GM21737 (cell line): ENCODE data around the gene CIAO3.
"Not testable (repeated sequence)": the region's sequence is repeated elsewhere in the genome, so short reads cannot be mapped to it uniquely, and the experiment has no call there.

Source experiments
- ATAC-seq: cut with Tn5 transposase; IDR thresholded peaks from one replicate; pipeline ENCODE4 v1.9.1; 2021; ENCODE audit warnings: mild to moderate bottlenecking, moderate library complexity; ENCODE audit not compliant: unreplicated experiment

CIAO3 gene

DNA sequence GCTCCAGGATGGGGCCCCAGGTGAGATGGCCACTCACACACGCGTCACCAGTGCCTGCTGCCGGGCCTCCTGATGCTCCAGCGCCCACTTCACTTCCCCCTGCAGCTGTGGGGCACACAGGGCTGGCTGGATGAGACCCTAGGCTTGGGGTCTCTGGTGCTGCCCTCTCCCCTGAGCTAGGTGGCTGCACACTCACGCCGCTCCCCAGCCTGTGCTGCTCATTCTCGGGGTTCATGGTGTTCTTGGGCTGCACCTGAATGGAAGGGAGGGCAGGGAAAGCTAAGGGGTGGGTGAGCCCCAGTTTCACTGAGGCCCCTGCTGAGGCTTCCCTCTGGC lies 15.8 kb downstream of the CIAO3 start:
- no peak for ATAC-seq

DNA sequence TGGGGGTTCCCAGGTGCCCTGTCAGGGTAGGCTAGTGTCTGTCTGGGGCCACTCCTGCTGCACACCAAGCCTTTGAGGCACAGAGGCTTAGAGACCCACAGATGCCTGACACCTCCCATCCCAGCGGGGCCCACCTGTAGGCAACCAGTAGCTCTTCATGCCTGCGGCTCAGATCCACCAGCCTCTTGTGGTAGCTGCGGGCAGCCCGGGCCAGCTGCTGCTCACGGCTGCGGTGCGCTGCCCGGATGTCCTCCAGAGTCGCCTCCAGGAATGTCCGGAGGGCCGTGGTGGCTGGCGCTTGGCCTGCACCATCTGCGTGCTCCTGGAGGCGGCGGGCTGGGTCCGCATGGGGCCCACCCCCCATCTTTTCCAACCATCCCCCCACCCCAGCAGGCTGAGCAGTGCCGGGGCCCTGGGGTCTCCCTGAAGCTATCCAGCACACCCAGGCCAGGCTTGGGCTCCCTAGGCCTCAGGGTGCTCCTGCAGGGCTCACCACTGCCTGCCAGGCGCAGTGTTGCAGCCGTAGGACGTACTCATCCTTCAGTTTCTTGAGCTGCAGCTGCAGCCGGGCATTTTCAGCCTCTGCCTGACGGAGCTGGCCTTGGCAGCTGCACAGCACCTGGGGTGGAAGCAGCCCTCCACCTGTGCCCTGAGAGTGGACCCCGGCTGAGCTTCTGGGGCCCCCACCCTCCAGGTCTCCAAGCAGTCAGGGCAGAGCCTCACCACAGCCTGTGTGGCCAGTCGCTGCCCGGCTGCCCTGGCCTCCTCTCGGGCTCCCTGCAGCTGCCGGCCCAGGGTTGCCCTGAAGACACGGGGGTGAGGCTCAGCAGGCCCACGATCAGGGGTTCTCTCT lies 16.4 kb downstream of the CIAO3 start:
- ATAC-seq: no peak

DNA sequence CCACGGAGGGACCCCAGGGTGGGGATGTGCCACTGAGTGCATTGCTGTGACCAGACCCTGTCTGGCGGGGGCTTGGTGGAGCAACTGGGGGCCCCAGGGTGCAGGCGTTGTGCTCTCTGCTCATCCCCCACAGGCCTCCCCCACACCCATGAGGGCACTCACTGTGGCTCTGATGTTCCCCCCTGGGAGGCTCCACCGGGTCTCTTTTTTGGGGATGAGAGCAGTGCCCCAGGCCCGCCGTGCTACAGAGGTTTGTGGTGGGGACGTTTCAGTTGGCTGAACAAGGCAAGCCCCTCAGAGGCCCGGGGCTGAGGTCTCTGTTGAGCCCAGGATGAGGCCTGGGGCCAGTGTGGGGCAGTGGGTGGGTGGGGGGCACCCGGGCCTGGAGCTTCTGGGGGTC lies 17.1 kb downstream of the CIAO3 start:
- no peak for ATAC-seq

DNA sequence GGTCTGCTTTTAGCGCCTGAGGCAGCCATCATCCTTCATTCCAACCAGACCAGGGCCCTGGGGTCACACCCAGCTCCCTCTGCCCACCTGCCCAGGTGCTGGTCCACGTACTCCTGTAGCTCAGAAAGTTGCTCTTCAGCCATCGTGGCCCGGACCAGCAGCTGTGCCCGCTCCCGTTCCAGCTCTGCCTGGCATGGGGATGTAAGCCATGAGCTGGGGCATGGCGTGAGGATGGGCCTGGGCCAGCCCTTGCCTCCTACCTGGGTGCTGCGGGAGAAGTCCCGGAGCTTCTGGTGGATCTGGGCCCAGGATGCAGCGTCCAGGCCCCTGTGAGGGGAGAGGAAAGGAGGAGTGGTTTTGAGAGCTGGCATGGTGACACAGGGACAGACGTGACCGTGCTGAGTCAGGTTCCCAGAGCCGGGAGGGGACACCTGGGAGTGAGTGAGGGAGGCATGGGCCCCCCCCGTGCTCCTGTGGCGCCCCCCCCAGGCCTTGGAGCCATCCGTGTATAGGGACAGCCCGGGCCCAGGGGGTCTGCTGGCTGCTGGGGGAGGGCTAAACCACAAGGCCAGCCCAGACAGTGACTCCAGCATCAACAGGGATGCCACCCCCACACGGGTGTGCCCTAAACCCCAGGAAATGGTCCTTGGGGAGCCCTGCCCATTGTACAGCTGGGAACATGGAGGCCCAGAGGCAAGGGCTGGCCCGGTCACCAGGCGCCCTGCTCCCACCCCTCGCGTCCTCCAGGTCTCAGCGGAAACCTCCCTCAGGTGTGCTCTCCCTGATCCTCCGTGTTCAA lies 17.8 kb downstream of the CIAO3 start:
- ATAC-seq: no peak

DNA sequence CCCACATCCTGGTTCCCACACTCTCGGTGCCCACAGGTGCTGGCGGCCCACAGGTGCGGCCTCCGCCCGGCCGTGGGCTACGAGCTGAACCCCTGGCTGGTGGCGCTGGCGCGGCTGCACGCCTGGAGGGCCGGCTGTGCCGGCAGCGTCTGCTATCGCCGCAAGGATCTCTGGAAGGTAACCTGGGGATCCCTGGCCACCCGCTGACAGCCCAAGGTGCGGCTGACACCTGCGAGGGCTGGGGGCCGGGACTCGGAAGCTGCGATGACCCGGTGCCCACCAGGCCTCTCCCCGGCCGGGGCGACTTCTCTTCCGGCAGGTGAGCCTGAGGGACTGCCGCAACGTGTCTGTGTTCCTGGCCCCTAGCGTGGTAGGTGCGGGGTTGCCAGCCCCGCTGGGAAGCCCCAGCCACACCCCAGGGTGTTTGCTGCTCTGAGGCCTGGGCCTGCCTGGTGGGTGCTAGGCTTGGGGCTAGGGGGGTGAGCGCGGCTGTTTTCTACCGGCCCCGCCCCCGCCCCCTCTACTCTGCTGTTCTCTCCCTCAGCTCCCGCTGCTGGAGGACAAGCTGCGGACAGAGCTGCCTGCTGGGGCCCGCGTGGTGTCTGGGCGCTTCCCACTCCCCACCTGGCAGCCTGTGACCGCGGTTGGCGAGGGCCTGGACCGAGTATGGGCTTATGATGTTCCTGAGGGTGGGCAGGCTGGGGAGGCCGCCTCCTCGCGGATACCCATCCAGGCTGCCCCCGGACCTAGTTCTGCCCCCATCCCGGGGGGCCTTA lies 18.8 kb downstream of the CIAO3 start:
- ATAC-seq: no peak

DNA sequence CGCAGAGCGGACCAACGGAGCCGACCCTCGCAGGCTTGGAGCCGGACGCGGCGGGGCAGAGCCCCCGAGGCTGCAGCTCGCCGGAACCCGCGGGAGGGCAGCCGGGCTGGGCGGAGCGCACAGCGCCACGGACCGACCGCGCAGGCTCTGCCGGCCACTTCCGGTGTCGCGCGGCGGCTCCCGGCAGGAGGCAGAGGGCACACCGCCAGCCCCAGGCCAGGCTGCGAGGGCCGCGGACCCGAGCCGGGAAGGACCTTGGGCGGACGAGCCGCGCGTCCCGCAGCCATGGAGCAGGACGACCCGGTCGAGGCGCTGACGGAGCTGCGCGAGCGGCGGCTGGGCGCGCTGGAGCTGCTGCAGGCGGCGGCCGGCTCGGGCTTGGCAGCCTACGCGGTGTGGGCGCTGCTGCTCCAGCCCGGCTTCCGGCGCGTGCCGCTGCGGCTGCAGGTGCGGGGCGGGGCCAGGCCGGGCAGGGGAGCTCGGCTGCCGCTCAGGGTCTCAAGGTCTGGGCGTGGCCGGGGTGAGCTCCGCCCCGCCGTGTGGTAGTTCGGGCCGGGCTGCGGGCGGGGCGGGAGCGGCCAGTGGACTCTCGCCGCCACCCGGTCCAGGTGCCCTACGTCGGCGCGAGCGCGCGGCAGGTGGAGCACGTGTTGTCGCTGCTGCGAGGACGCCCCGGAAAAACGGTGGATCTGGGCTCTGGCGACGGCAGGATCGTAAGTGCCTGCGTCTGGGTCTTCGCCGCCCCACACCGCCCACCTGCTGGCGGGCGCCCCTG lies 19.6 kb downstream of the CIAO3 start, which contains the start of gene ANTKMT:
TSS of gene ANTKMT (plus strand) at position 157 of the 775 bp plus-strand sequence. CDS start at position 286, 129 bp downstream.
- peak; percentile 58 for ATAC-seq

DNA sequence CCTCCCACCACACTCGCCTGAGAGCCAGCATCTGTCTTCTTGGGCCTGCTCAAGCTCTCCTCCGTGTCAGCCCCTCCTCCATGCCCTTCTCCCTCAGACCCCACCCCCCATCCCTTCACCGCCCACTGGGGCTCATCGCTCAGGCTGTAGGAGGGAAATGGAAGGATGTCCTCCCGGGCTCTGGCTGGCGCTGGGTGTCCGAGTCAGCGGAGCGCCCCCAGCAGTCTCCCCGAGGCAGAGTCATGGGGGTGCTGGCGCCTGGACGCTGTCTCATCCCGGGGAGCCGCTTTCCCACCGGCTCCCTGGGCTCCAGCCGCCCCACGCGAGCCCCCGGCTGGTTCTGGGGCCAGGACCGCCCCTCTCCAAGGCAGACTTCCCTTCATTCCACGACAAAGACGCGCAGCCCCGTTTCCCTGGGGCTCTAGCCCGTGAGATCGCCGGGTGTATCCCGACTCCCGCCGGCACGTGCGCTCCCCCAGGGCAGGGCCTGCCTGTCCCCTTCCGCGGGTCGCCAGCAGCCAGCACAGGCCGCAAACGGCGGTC lies 20.3 kb downstream of the CIAO3 start:
- ATAC-seq: peak; percentile 25

DNA sequence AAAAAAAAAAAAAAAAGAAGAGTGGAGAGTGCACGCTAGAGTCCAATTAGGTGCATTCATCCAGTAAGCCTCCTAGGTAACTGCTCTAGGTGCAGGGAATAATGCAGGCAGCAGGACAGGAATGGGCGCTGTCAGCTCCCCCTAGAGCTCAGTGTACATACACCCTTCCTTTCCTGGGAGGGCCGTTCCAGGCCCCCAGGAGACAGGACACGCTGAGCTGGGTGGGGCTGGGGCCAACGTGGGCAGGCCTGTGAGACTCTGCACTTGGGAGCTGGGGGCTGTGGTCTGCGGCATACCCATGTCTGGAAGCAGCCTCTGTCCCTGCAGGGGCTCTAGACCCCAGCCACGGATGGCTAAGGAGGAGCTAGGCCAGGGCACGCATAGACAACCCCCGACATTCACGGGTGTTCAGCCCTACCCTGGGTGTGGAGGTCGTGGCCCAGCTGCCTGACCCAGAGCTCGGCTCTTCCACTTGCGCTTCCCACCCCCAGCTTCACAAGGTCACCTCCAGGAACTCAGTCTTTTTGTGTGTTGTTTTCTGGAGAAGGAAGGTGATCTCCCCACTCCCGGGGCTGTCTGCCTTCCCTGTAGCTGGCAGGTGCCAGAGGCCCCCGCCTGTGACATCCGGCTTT lies 20.9 kb downstream of the CIAO3 start:
- ATAC-seq: no peak

DNA sequence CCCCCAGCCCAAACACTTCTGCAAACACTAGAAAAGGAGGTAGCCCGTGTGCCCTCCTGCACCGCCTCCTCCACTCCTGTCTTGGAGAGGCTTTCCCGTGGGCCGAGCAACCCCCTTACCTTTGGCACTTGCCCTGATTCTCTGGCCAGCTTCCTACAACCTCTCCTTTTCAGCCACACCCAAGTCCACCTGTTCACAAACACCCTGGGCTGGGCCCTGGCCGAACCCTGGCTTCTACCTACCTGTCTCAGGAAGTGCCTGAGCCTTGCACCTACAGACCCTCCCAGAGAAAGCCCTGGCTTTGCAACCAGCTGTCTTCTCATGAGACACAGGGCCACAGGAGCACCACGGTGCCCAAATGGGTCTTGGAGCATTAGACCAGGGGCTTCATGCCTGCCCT lies 21.9 kb downstream of the CIAO3 start:
- ATAC-seq: no peak

DNA sequence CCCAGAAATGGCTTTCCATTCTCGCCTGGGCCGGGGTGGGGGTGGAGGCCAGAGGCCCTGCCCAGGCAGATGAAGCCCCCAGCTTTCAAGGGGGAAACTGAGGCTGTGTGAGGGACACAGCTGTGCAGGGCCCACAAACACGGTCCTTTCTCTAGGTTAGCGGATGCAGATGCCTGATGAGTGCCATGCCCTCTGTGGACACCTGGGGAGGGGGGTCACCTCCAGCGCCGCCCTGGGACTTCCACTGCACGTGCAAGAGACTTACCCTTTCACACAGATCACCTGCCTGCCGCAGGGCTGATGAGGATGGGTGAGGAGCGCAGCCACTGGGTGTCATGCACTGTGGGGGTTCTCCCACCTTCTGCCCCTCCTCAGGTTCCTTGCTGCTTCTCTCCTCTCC lies 22.4 kb downstream of the CIAO3 start:
- no peak for ATAC-seq

DNA sequence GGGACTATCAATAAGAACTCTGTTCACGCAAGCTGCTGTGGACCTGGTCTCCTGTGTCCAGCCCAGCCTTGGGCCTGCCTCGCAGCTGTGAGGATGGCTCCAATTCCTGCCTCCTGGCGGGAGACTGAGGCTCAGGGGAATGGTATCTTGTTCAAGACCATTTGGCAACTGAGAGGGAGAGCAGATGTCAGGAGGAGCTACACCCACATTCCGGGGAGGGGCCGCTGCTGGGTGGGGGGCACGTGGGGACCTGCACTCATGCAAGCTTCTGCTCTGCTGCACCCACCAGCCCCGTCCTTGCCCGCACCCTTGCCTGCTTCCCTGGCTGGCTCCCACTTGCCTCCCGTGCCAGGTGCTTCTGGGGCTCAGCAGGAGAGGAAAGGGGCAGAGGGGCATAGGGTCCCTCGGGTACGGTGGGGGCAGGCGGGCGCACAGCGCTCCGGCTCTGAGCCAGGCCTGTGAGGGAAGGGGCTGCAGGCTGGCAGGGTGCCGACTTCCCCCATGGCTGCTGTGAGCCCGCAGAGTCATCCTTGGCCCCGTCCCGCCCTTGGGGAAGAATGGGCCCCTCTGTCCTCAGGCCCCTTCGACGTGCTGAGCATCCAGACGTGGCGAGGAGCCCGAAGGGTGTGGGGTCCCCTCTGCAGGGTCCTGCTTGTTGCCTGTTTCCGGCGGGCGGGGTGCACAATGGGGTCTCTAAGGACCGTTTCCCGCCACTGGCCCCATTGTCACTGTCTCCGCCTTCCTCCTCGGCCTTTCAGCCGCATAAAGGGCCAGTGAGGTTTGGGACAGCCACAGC lies 23.1 kb downstream of the CIAO3 start:
- no peak for ATAC-seq

DNA sequence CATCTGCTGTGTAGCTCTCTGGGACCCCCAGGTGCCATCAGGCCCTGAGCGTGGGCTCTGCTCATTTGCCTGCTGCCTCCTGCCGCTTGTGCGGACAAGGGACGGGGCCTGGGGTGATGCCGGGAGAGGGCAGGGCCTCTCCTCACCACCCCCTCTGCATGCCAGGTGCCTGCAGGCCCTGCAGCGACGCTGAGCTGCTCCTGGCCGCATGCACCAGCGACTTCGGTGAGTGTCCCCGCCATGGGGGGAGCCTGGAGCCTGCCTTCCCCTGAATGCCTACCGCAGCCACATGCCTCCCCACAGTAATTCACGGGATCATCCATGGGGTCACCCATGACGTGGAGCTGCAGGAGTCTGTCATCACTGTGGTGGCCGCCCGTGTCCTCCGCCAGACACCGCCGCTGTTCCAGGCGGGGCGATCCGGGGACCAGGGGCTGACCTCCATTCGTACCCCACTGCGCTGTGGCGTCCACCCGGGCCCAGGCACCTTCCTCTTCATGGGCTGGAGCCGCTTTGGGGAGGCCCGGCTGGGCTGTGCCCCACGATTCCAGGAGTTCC lies 23.9 kb downstream of the CIAO3 start:
- ATAC-seq: no peak

DNA sequence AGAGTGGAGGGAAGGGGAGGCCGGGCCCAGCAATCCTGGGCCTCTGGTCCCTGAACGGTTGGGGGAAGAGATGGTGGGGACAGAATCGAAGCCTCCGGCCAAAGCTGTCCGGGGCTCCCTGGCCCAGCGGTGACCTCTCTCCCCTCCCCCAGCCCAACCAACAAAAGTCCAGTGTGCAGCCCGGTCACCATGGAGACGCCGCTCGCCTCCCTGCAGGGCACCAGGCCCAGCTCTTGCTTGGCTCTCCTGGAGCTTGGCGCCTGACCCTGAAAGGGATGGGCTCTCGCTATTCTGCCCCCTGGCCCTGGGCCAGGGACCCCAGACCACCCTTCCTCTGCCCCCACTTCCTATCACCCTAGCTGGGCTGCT lies 24.6 kb downstream of the CIAO3 start:
- no peak for ATAC-seq

DNA sequence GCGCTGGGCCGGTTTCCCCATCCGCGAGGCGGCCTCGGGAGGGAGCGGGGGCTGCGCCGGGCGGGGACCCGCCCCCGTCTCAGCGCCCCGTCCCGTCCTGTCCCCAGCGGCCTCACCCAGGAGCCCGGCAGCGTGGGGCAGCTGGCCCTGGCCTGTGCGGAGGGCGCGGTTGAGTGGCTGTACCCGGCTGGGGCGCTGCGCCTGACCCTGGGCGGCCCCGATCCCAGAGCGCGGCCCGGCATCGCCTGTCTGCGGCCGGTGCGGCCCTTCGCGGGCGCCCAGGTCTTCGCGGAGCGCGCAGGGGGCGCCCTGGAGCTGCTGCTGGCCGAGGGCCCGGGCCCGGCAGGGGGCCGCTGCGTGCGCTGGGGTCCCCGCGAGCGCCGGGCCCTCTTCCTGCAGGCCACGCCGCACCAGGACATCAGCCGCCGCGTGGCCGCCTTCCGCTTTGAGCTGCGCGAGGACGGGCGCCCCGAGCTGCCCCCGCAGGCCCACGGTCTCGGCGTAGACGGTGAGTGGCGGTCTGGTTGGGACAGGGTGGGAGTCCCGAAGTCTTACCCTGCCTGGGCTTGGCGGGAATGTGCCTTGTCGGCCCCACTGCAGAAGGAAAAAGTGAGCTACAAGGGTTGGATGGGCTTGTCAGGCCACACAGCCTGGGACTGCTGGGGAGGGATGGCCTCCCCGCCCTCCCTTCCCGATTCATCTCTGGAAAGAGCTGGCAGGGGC lies 25.2 kb downstream of the CIAO3 start:
- no peak for ATAC-seq

DNA sequence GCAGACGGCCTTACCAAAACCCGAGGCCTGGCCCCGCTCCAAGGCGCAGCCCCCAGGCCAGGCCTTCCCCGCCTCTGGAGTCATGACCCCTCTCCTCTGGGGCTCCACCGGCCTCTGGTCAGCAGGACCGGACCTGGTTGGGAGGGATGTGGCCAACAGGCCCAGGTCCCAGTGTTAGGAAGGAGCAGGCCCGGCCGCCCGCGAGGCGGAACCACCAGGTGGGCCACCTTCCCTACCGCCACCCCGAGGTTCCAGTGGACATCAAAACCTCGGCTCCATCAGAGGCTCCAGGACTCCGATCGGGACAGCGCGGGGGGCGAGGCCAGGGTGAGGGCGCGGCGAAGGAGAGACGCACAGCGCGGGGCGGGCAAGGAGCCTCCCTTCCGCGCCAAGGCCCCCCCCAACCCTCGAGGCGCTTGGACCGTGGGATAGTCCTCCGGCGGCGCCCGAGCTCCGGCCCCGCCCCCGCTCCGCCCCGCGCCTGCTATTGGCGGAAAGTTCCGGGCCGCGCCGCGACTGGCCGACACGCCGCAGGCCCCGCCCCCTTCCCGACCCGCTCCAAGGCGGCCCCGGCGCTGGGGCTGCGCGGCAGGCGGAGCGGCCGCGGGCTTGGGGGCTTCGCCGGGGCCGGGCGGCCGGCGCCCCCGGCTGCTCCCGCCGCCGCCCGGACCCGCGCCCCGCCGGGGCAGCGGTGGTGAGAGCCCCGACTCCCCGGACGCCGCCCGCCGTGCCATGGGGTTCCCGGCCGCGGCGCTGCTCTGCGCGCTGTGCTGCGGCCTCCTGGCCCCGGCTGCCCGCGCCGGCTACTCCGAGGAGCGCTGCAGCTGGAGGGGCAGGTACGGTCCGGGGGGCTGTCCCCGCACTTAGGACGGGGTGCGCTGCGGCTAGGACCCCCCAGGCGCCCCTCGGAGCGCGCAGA lies 26.0 kb downstream of the CIAO3 start, which contains the start of gene METRN:
TSS of gene METRN (plus strand) at position 561 of the 919 bp plus-strand sequence. CDS start at position 733, 172 bp downstream.
- ATAC-seq: peak; percentile 66

DNA sequence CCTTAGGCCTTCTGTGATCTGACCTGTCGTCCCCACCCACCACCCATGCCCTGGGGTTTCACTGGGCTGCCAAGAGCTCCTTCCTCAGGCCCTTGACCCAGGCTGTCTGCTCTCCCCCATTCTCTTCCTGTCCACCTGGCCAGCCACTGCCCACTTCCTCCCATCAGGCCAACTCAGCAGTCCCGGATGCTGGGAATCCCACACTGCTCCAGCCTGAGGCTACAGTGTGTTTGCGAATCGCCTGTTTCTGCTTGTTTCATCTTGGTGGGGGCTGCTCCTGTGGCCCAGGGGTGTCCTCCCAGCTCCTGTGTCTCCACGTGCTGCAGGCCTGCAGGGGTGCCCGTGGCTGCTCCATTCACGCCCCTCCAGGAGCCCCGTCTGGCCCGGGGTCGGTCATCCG lies 26.7 kb downstream of the CIAO3 start:
- no peak for ATAC-seq

DNA sequence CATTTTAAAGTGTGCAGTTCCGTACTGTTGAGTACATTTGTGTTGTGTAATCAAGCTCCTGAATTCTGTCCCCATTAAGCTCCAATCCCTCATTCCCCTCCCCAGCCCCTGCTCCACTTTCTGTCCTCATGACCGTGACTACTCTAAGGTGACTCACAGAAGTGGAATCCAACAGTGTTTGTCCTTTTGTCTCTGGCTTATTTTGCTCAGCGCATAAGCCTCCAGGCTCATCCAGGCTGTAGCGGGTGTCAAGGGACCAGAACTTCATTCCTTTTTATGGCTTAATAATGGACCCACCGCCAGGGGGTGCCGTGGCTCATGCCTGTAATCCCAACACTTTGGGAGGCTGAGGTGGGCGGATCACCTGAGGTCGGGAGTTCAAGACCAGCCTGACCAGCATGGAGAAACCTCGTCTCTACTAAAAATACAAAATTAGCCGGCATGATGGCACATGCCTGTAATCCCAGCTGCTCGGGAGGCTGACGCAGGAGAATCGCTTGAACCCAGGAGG lies 28.0 kb downstream of the CIAO3 start:
- ATAC-seq: not testable (repeated sequence)
